Suprapubic skin (tissue), 4 donors: Measurements from ENCODE around the gene GRIN2A. TPM values are rescaled to one million over a fixed set of nuclear protein-coding genes. Genes with fewer than 3 reads are reported as not detected.

Source experiments
- DNase-seq, 2 donors: peaks; one replicate each; pipeline ENCODE4 v3.0.0-alpha.2; 2019; ENCODE audit warnings: low spot score in 2 of 2
- H3K27ac ChIP-seq: fragments of 200-600 bp; sonication (generic); one replicate; pipeline ENCODE4 v1.5.1; 2019
- H3K27me3 ChIP-seq: fragments of 200-600 bp; sonication (generic); one replicate; pipeline ENCODE4 v1.5.1; 2019
- H3K36me3 ChIP-seq: fragments of 200-600 bp; sonication (generic); one replicate; pipeline ENCODE4 v1.5.1; 2019
- H3K4me1 ChIP-seq: fragments of 200-600 bp; sonication (generic); one replicate; pipeline ENCODE4 v1.5.1; 2019
- H3K4me3 ChIP-seq: fragments of 200-600 bp; sonication (generic); one replicate; pipeline ENCODE4 v1.5.1; 2019; ENCODE audit warnings: mild to moderate bottlenecking
- H3K9me3 ChIP-seq: fragments of 200-600 bp; sonication (generic); one replicate; pipeline ENCODE4 v1.5.1; 2019
- CTCF ChIP-seq, 2 donors: fragments of 200-600 bp in 1 of 2; fragments of 450-650 bp in 1 of 2; sonication (generic) in 1 of 2; IDR thresholded peaks; one replicate each; pipeline ENCODE4 v1.5.1; 2016 to 2019; ENCODE audit warnings: antibody characterized with exemption in 2 of 2, mild to moderate bottlenecking in 1 of 2, moderate library complexity in 1 of 2
- EP300 ChIP-seq: sonication (generic); formaldehyde crosslinking; IDR thresholded peaks from one replicate; pipeline ENCODE4 v1.6.1; 2017; ENCODE audit warnings: antibody characterized with exemption
- POLR2A ChIP-seq, 2 donors: fragments of 450-650 bp; IDR thresholded peaks; one replicate each; pipeline ENCODE4 v1.6.1; 2017; ENCODE audit warnings: antibody characterized with exemption in 2 of 2, mild to moderate bottlenecking in 2 of 2, moderate library complexity in 2 of 2
- POLR2AphosphoS5 ChIP-seq, 3 donors: sonication (generic); formaldehyde crosslinking; IDR thresholded peaks; one replicate each; pipeline ENCODE4 v1.6.1; 2017; ENCODE audit warnings: antibody characterized with exemption in 3 of 3
- whole genome bisulfite sequencing: methylation state at CpG from one replicate; pipeline ENCODE4 v1.1.5; 2018; 5-methylcytosine and 5-hydroxymethylcytosine counted together
- total RNA-seq, 4 donors: library from RNA; depleted of rRNA; stranded (reverse); fragments of >200 nt; gene quantifications; one replicate each; pipeline ENCODE4 v1.1.0, GENCODE V29; 2016

Gene GRIN2A
- total RNA-seq, 4 donors from 2014 or later, result 0.08 to 5.4 (median 1.3) TPM

DNA sequence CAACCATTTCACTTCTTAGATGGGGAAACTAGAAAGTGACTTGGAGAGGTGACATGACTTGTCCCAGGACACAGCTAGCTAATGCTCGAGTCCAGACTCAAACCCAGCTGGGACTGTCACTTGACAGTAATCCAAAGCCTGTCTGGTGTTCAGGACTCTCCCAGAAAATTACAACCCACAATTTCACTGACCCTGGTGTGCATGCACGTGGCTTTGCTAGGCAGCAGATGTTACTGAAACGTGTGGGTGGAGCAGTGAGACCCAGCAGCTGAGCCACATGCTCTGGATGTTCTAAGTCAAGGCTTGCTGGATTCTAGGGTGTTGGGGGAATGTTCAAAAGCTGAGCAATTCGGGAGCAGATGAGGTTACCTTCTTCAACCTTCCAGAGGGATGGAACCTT is 364.6 kb downstream of the GRIN2A start:
- 36% methylated on average over 4 of the region's 4 CpGs for WGBS
- Histone ChIP-seq H3K4me1 (no peaks in the 10 kb centered on the region), H3K4me3 (no peak overlapping the region), H3K9me3 (no peaks in the 10 kb centered on the region), H3K27me3 (peaks cover 4% of the 10 kb centered on the region), H3K27ac (no peak overlapping the region), H3K36me3 (no peaks in the 10 kb centered on the region)
- DNase-seq, result no peak
- TF ChIP-seq CTCF (IDR thresholded peaks at IDR 0.05) (no peak), POLR2AphosphoS5 (IDR thresholded peaks at IDR 0.05) (no peak), POLR2A (IDR thresholded peaks at IDR 0.05) (no peak), EP300 (no peak)

DNA sequence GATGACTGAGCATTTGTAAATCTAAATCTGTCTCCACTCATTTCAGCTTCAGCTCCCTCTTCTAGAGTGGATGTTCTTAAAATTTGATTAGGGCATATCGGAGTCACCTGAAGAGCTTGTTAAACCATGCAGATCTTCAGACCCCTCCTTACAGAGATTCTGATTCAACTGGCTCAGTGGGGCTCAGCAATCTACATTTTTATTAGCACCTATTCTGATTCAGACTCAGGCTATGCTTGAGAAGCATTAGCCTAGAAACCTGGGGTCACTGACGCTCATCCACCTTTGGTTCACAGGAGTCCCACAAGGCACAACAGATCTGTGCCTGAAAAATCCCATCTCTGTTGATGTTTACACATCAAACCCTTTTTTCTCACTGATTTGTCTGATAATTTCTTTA is 365.6 kb downstream of the GRIN2A start:
- no peak overlapping the region for H3K27ac ChIP-seq
- no peak for DNase-seq
- H3K4me3 ChIP-seq, result no peak overlapping the region
- peaks cover 4% of the 10 kb centered on the region for H3K27me3 ChIP-seq
- H3K36me3 ChIP-seq, result no peaks in the 10 kb centered on the region
- TF ChIP-seq CTCF (IDR thresholded peaks at IDR 0.05) (no peak), POLR2A (IDR thresholded peaks at IDR 0.05) (no peak)
- H3K4me1 ChIP-seq, result no peaks in the 10 kb centered on the region
- H3K9me3 ChIP-seq, result no peaks in the 10 kb centered on the region
- WGBS, result 70% methylated on average over 2 of the region's 2 CpGs

- Histone ChIP-seq H3K9me3 (no peaks in the 10 kb centered on the region), H3K27ac (no peak overlapping the region), H3K4me1 (no peaks in the 10 kb centered on the region), H3K36me3 (no peaks in the 10 kb centered on the region), H3K27me3 (no peaks in the 10 kb centered on the region), H3K4me3 (no peak overlapping the region)
- DNase-seq, result no peak
- no peak for TF ChIP-seq EP300
- TF ChIP-seq POLR2A (IDR thresholded peaks at IDR 0.05), result no peak
- no peak for TF ChIP-seq POLR2AphosphoS5 (IDR thresholded peaks at IDR 0.05)
- TF ChIP-seq CTCF (IDR thresholded peaks at IDR 0.05), result no peak
- WGBS, result 85% methylated on average over 4 of the region's 4 CpGs
Observed at GRCh38 chr16:9813665-9814064, 368.6 kb downstream of the GRIN2A start.

DNA sequence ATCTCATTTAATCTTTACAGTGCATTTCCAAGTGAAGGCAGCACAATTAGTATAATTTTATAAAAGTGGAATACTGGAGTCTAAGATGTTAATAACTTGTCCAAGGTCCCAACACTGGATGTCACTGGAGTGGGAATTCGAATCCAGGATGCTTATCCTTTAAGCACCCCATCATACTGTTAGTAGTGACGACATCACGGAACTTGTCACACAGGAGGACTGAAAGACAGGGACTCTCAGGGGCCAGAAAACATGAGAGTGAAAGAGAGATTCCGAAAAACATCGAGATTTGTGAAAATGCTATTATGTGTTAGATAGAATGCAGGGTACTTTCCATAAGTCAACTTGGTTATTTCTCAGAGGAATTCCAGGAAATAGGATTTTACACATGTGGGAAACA is 374.0 kb downstream of the GRIN2A start:
- Histone ChIP-seq H3K27ac (no peak overlapping the region), H3K4me1 (no peaks in the 10 kb centered on the region), H3K36me3 (no peaks in the 10 kb centered on the region), H3K27me3 (no peaks in the 10 kb centered on the region), H3K9me3 (no peaks in the 10 kb centered on the region), H3K4me3 (no peak overlapping the region)
- DNase-seq, result no peak
- TF ChIP-seq POLR2AphosphoS5 (IDR thresholded peaks at IDR 0.05) (no peak), POLR2A (IDR thresholded peaks at IDR 0.05) (no peak), EP300 (no peak), CTCF (IDR thresholded peaks at IDR 0.05) (no peak)
- 86% methylated on average over 5 of the region's 5 CpGs for WGBS

DNA sequence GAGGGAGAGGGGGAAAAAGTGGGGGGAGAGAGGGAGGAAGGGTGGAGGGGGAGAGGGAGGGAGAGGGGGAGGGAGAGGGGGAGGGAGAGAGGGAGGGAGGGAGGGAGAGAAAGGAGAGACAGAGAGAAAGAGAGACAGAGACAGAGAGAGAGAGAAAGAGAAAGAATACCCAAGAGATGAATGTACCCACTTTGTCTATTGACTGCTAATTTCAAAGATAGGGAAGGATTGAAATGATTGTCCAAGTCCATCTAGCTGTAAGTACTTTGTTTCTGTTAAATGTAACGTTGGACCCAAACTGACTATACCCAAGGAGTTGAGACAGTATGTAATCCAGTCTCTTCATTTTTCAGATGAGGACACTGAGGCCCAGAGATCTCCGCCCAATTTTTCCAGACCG is 374.9 kb downstream of the GRIN2A start:
- no peaks in the 10 kb centered on the region for H3K27me3 ChIP-seq
- TF ChIP-seq EP300, result no peak
- TF ChIP-seq POLR2AphosphoS5 (IDR thresholded peaks at IDR 0.05), result no peak
- TF ChIP-seq POLR2A (IDR thresholded peaks at IDR 0.05), result no peak
- no peak for TF ChIP-seq CTCF (IDR thresholded peaks at IDR 0.05)
- no peaks in the 10 kb centered on the region for H3K4me1 ChIP-seq
- no peak for DNase-seq
- no peak overlapping the region for H3K27ac ChIP-seq
- H3K36me3 ChIP-seq, result no peaks in the 10 kb centered on the region
- no peak overlapping the region for H3K4me3 ChIP-seq
- 89% methylated on average over 3 of the region's 3 CpGs for WGBS
- H3K9me3 ChIP-seq, result no peaks in the 10 kb centered on the region
